Naive thymus-derived CD8-positive, alpha-beta T cell (primary cell): ENCODE results near the gene GPR52. TPM values are rescaled to one million over a fixed set of nuclear protein-coding genes. Genes with fewer than 3 reads are reported as not detected.
"Not testable (repeated sequence)": the region's sequence is repeated elsewhere in the genome, so short reads cannot be mapped to it uniquely, and the experiment has no call there.

Experiments used
- ATAC-seq, 2 donors: fragments of 150-1000 bp; cut with Tn5 transposase in 1 of 2; sonication (Bioruptor Pico), chemical (Tn5 transposase) in 1 of 2; 1 replicate in 1 of 2; 2 replicates in 1 of 2; pipeline ENCODE4 v1.10.0; 2021; ENCODE audit warnings: mild to moderate bottlenecking in 2 of 2, moderate library complexity in 2 of 2
- POLR2A ChIA-PET: fragments of 350-600 bp; sonication (Branson Sonifier 250); formaldehyde crosslinking; loops from one replicate; lab custom pipeline; 2021; ENCODE audit warnings: antibody characterized with exemption; lab: Charles Lee
- DNase-seq, 10 donors: peaks; one replicate each; pipeline versions ENCODE4 v3.0.0 to v3.0.0-alpha.2; 2020 to 2022
- H3K27ac Mint-ChIP-seq, 10 donors: one replicate each; pipeline ENCODE4 v1.8.0; 2020 to 2022; ENCODE audit warnings: mild to moderate bottlenecking in 10 of 10, mixed read lengths in 10 of 10, moderate library complexity in 4 of 10, inconsistent platforms in 1 of 10
- H3K27me3 Mint-ChIP-seq, 5 donors: one replicate each; pipeline ENCODE4 v1.8.0; 2021 to 2022; ENCODE audit warnings: mixed read lengths in 5 of 5
- H3K36me3 Mint-ChIP-seq, 3 donors: one replicate each; pipeline ENCODE4 v1.8.0; 2020 to 2022; ENCODE audit warnings: mixed read lengths in 3 of 3, mild to moderate bottlenecking in 2 of 3, inconsistent platforms in 1 of 3
- H3K4me1 Mint-ChIP-seq, 4 donors: one replicate each; pipeline ENCODE4 v1.8.0; 2021 to 2022; ENCODE audit warnings: mixed read lengths in 4 of 4
- H3K4me3 Mint-ChIP-seq, 10 donors: one replicate each; pipeline ENCODE4 v1.8.0; 2020 to 2022; ENCODE audit warnings: mild to moderate bottlenecking in 10 of 10, mixed read lengths in 10 of 10, moderate library complexity in 6 of 10, inconsistent platforms in 1 of 10
- H3K9me3 Mint-ChIP-seq, 9 donors: one replicate each; pipeline ENCODE4 v1.8.0; 2020 to 2022; ENCODE audit warnings: mixed read lengths in 9 of 9, mild to moderate bottlenecking in 3 of 9, inconsistent platforms in 1 of 9, moderate library complexity in 1 of 9
- polyA plus RNA-seq, 3 donors: library from polyadenylated mRNA; unstranded; fragments of 300-500 nt; fragmentation: Illumina TruSeq; gene quantifications; one replicate each; pipeline ENCODE4 v1.2.3, GENCODE V29; 2021
- total RNA-seq, 8 experiments: library from RNA in 2 of 8; stranded (reverse) in 2 of 8; gene quantifications; one replicate each; pipeline ENCODE4 v1.2.3 and lab custom pipeline; 2021 to 2026

Gene GPR52, protein sequence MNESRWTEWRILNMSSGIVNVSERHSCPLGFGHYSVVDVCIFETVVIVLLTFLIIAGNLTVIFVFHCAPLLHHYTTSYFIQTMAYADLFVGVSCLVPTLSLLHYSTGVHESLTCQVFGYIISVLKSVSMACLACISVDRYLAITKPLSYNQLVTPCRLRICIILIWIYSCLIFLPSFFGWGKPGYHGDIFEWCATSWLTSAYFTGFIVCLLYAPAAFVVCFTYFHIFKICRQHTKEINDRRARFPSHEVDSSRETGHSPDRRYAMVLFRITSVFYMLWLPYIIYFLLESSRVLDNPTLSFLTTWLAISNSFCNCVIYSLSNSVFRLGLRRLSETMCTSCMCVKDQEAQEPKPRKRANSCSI
- 1 to 10 TPM; 1.4 to 2.9 TPM for total RNA-seq
- polyA plus RNA-seq = not detected
- 0 to 1.2 (median 0.69) reads per million in 6 experiments for total RNA-seq (lab: John Stamatoyannopoulos, UW)

GRCh38 chr1:174447866-174448530 is at the start of gene GPR52:
Gene GPR52 (plus strand): TSS chr1:174447964. CDS start chr1:174448112, 148 bp downstream.
- POLR2A ChIA-PET = no interaction called here
- no peaks in the 10 kb centered on the region for H3K27me3 Mint-ChIP-seq
- H3K4me3 Mint-ChIP-seq = no peak within 1 kb of the TSS
- H3K36me3 Mint-ChIP-seq = peaks cover 0 to 16% (median 8%) of the 10 kb centered on the region in 3 donors
- H3K9me3 Mint-ChIP-seq = peaks cover 0 to 10% (median 0%) of the 10 kb centered on the region in 9 donors
- ATAC-seq (no peak), DNase-seq (no peak)
- peak within 1 kb of the TSS in 2 of 10 donors; percentile 11 to 52 for H3K27ac Mint-ChIP-seq
- H3K4me1 Mint-ChIP-seq = peaks cover 3 to 6% (median 4%) of the 10 kb centered on the region in 4 donors

GRCh38 chr1:174398246-174398645 is 49.5 kb upstream of the GPR52 start:
- DNase-seq = no peak
- Mint-ChIP-seq H3K4me3 (no peak overlapping the region), H3K27me3 (no peaks in the 10 kb centered on the region), H3K4me1 (peaks cover 0 to 6% (median 0%) of the 10 kb centered on the region in 4 donors), H3K27ac (no peak overlapping the region), H3K9me3 (peaks cover 0 to 7% (median 3%) of the 10 kb centered on the region in 9 donors), H3K36me3 (peaks cover 37 to 63% (median 55%) of the 10 kb centered on the region in 3 donors)
- POLR2A ChIA-PET = no interaction called here
- no peak for ATAC-seq

- Mint-ChIP-seq H3K4me3 (no peak overlapping the region), H3K4me1 (peaks cover 0 to 6% (median 3%) of the 10 kb centered on the region in 4 donors), H3K27ac (no peak overlapping the region), H3K9me3 (peaks cover 0 to 4% (median 2%) of the 10 kb centered on the region in 9 donors), H3K36me3 (peaks cover 34 to 59% (median 48%) of the 10 kb centered on the region in 3 donors), H3K27me3 (no peaks in the 10 kb centered on the region)
- ATAC-seq (no peak), DNase-seq (no peak)
- POLR2A ChIA-PET = no interaction called here
Observed at GRCh38 chr1:174399211-174399610, 48.6 kb upstream of the GPR52 start.

DNA sequence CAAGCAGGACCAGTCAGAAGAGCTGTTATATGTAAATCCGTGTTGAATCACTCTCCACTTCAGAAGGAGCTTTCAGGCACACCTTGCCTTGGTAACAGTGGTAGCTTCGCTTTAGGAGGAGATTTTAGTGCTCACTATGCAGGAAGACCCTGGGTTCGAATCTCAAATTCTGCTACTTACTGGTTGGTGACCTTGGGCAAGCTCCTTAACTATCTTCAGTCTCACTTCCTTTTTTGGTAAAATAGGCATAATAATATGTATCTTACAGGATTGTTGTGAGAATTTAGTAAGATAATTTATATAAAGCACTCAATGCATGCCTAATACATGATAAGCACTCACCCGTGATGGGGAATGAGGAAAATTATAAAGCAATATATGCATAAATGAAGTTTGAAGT is 46.7 kb upstream of the GPR52 start:
- peaks cover 35 to 54% (median 42%) of the 10 kb centered on the region in 3 donors for H3K36me3 Mint-ChIP-seq

GRCh38 chr1:174405219-174405618 is 42.5 kb upstream of the GPR52 start:
- POLR2A ChIA-PET = no interaction called here
- Mint-ChIP-seq H3K27me3 (no peaks in the 10 kb centered on the region), H3K27ac (peak overlapping the region in 1 of 10 donors; percentile 28), H3K4me1 (peaks cover 1 to 12% (median 4%) of the 10 kb centered on the region in 4 donors), H3K36me3 (peaks cover 16 to 49% (median 20%) of the 10 kb centered on the region in 3 donors), H3K9me3 (peaks cover 0 to 19% (median 4%) of the 10 kb centered on the region in 9 donors), H3K4me3 (no peak overlapping the region)
- DNase-seq = no peak
- ATAC-seq = no peak

More for the DNA sequence above, 46.7 kb upstream of the GPR52 start:
- no peak for ATAC-seq
- H3K27ac Mint-ChIP-seq = no peak overlapping the region
- peaks cover 0 to 6% (median 3%) of the 10 kb centered on the region in 4 donors for H3K4me1 Mint-ChIP-seq
- POLR2A ChIA-PET = no interaction called here
- no peak overlapping the region for H3K4me3 Mint-ChIP-seq
- peaks cover 0 to 4% (median 2%) of the 10 kb centered on the region in 9 donors for H3K9me3 Mint-ChIP-seq
- no peaks in the 10 kb centered on the region for H3K27me3 Mint-ChIP-seq
- no peak for DNase-seq

- POLR2A ChIA-PET = no interaction called here
- DNase-seq (no peak), ATAC-seq (no peak)
- H3K4me1 Mint-ChIP-seq = peaks cover 6 to 12% (median 9%) of the 10 kb centered on the region in 4 donors
- H3K27me3 Mint-ChIP-seq = no peaks in the 10 kb centered on the region
- H3K27ac Mint-ChIP-seq = no peak overlapping the region
- H3K9me3 Mint-ChIP-seq = peaks cover 0 to 31% (median 8%) of the 10 kb centered on the region in 9 donors
- peaks cover 11 to 49% (median 17%) of the 10 kb centered on the region in 3 donors for H3K36me3 Mint-ChIP-seq
- H3K4me3 Mint-ChIP-seq = no peak overlapping the region
Observed at GRCh38 chr1:174406421-174406820, 41.3 kb upstream of the GPR52 start.

GRCh38 chr1:174407665-174408064 is 40.1 kb upstream of the GPR52 start:
- Mint-ChIP-seq H3K36me3 (peaks cover 15 to 57% (median 25%) of the 10 kb centered on the region in 3 donors), H3K27me3 (no peaks in the 10 kb centered on the region), H3K4me1 (peaks cover 14 to 25% (median 16%) of the 10 kb centered on the region in 4 donors), H3K27ac (no peak overlapping the region), H3K9me3 (peaks cover 3 to 43% (median 14%) of the 10 kb centered on the region in 9 donors), H3K4me3 (no peak overlapping the region)
- POLR2A ChIA-PET = no interaction called here
- DNase-seq (no peak), ATAC-seq (no peak)

- peaks cover 16 to 25% (median 16%) of the 10 kb centered on the region in 4 donors for H3K4me1 Mint-ChIP-seq
- peaks cover 13 to 54% (median 25%) of the 10 kb centered on the region in 3 donors for H3K36me3 Mint-ChIP-seq
- H3K9me3 Mint-ChIP-seq = peaks cover 3 to 46% (median 14%) of the 10 kb centered on the region in 9 donors
- POLR2A ChIA-PET = no interaction called here
- ATAC-seq (no peak), DNase-seq (no peak)
- no peak overlapping the region for H3K4me3 Mint-ChIP-seq
- no peak overlapping the region for H3K27ac Mint-ChIP-seq
- no peaks in the 10 kb centered on the region for H3K27me3 Mint-ChIP-seq
Observed at GRCh38 chr1:174408146-174408545, 39.6 kb upstream of the GPR52 start.

DNA sequence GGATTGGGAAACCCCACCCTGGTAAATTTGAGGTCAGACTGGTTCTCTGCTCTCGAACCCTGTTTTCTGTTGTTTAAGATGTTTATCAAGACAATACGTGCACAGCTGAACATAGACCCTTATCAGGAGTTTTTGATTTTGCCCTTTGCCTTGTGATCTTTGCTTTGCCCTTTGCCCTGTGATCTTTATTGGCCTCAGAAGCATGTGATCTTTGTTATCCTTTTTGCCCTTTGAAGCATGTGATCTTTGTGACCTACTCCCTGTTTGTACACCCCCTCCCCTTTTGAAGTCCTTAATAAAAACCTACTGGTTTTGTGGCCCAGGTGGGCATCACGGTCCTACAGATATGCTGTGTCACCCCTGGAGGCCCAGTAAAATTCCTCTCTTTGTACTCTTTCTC is 38.0 kb upstream of the GPR52 start:
- H3K36me3 Mint-ChIP-seq = peaks cover 13 to 48% (median 20%) of the 10 kb centered on the region in 3 donors
- H3K4me3 Mint-ChIP-seq, H3K27me3 Mint-ChIP-seq, H3K27ac Mint-ChIP-seq, ATAC-seq, DNase-seq, POLR2A ChIA-PET: not testable (repeated sequence)
- peaks cover 20 to 33% (median 26%) of the 10 kb centered on the region in 4 donors for H3K4me1 Mint-ChIP-seq
- peaks cover 3 to 46% (median 14%) of the 10 kb centered on the region in 9 donors for H3K9me3 Mint-ChIP-seq

DNA sequence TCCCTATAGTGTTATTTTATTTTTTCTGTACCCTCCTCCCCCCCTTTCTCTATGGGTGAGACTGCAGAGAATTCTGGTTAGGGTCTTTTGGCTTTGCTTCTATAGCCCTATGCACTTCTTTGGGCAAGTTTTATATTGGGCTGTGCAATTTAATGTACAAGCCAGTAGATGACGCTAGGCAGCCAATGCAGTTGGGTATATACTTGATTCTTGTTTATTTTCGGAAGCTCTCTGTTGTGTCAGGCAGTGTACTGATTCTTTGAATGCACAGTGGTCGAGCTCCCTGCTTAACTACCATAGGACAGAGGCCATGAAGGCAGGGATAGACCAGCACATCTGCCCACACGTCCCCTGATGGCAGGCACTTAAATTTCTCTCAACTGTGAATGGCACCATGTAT is 34.1 kb upstream of the GPR52 start:
- Mint-ChIP-seq H3K9me3 (peaks cover 3 to 40% (median 14%) of the 10 kb centered on the region in 9 donors), H3K36me3 (peaks cover 10 to 33% (median 20%) of the 10 kb centered on the region in 3 donors), H3K4me1 (peaks cover 19 to 28% (median 26%) of the 10 kb centered on the region in 4 donors), H3K4me3 (peak overlapping the region in 1 of 10 donors; percentile 37), H3K27me3 (no peaks in the 10 kb centered on the region), H3K27ac (no peak overlapping the region)
- DNase-seq (no peak), ATAC-seq (no peak)
- POLR2A ChIA-PET = no interaction called here

GRCh38 chr1:174414203-174414602 is 33.6 kb upstream of the GPR52 start:
- Mint-ChIP-seq H3K9me3 (peaks cover 3 to 35% (median 14%) of the 10 kb centered on the region in 9 donors), H3K4me3 (peak overlapping the region in 2 of 10 donors; percentile 37 to 69), H3K4me1 (peaks cover 19 to 29% (median 27%) of the 10 kb centered on the region in 4 donors), H3K27ac (no peak overlapping the region), H3K27me3 (no peaks in the 10 kb centered on the region), H3K36me3 (peaks cover 6 to 27% (median 20%) of the 10 kb centered on the region in 3 donors)
- DNase-seq (no peak), ATAC-seq (no peak)
- POLR2A ChIA-PET = no interaction called here

- Mint-ChIP-seq H3K9me3 (peaks cover 3 to 24% (median 11%) of the 10 kb centered on the region in 9 donors), H3K27me3 (no peaks in the 10 kb centered on the region), H3K27ac (no peak overlapping the region), H3K4me3 (no peak overlapping the region), H3K4me1 (peaks cover 16 to 33% (median 26%) of the 10 kb centered on the region in 4 donors), H3K36me3 (peaks cover 4 to 17% (median 15%) of the 10 kb centered on the region in 3 donors)
- ATAC-seq (no peak), DNase-seq (no peak)
- POLR2A ChIA-PET = no interaction called here
Observed at GRCh38 chr1:174415506-174415905, 32.3 kb upstream of the GPR52 start.
